OCI-M2 (cell line): ENCODE measurements around the gene HAGH.

Experiments used
- DNase-seq: peaks from one replicate; lab custom pipeline; 2025; ENCODE audit not compliant: unreplicated experiment; lab: John Stamatoyannopoulos, UW

The HAGH gene

DNA sequence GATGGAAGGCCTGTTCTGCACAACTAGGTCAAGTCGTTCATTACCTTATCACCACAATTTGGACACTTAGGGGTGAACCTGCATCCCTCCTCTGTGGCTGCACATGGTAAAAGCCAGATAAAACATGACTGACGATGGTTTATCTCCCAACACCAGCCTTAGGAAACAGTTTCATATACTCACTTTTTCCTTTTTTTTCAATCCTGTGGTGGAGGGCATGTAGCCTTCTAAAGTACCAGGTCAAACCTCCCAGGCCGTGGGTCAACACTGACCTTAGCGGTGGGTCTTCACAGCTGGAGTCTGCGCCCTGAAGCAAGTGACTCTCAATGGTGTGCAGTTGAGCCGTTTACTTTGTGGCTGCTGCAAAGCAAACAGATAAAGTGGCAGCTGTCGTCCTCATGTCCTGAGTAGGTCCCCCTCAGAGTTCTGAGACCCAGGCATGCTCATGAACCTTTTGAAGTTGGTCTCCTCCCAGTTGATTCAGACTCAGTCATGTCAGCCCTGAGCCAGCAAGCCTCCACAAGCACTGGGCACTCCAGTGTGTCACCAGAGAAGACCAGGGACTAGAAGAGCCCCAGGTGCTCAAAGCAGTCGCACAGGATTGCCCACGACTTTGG, 6.3 kb upstream of the HAGH start:
- DNase-seq: peak; percentile 42

DNA sequence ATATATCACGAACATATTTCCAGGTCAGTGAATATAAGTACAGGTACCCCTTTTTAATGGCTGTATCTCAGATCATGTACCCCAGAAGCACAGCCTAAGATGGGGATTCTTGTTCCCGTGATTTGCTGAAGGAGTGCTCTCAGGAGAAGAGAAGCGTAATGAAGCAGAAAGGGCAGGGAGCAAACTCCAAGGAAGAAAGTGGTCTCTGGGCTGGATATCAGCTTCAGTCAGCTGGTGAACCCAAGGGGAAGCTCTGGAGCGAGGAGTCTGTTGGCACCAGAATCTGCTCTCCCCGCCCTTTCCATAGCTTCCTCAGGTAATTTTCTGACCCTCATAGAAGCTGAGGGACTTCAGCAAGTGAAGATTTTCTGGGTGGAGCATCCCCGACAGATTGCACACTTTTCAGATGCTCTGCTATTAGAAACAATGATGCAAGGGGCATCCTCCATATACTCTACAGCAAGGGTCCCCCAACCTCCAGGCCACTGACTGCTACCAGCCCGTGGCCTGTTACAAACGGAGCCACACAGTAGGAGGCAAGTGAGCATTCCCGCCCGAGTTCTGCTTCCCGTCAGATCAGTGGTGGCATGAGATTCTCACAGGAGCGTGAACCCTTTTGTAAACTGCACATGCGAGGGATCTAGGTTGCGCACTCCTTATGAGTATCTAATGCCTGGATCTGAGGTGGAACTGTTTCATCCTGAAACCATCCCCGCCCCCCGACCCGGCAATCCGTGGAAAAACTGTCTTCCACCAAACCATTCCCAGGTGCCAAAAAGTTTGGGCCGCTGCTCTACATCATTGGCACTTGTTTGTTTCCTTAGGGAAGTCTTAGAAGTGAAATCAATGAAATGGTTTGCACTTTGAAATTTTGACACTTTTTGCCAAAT, 4.8 kb upstream of the HAGH start:
- DNase-seq: no peak

DNA sequence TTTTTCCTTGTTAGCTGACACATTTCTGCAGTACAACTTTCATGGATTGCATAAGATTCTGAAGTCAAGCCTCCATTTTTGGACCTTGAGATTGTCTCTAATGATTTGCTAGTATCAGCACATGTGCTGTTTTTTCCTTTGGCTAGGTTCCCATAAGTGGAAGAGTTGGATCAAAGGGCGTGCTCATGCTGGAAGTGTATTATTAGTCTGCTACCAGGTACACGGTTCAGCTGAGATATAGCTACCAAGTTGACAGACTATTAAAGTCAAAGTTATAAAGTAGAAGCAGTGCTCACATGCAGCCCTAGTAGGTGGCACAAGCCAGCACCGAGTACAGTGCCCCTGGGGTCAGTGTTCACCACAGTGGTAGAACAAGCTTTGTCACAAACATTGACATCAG, 3.6 kb upstream of the HAGH start:
- DNase-seq: no peak

DNA sequence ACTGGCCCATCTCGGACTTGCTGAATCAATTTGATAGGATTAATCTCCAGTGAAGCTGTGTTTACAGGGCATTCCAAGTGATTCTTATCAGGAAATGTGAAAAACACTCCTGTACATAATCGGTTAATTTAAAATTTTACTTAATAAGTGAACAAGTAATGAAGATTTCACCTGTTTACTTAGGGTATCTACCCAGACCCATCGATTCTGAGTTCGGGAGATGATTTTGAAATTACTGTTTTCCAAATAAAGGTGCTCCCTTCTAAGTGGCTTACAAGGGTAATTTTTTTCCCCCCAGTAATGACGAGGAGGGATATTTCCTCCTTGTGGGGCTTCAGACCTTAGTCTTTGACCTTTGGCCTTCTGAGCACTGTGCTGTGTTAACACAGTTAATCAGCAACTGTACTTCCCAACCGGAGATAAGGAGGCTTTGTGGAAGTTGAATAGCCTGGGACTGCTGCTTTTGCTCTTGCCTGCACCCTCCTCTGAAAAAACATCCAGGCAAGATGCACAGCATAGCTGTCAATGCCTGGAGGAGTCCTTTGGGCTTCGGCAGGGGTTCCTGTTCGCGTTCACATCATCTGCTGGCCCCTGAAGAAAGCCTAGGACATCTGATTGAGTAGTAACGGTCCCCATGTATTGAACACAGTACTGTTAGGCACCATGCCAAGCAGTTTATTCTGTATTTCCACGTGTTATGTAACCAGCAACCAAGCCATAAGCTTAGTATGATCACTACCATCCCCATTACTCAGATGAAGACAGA, 2.2 kb upstream of the HAGH start:
- no peak for DNase-seq

DNA sequence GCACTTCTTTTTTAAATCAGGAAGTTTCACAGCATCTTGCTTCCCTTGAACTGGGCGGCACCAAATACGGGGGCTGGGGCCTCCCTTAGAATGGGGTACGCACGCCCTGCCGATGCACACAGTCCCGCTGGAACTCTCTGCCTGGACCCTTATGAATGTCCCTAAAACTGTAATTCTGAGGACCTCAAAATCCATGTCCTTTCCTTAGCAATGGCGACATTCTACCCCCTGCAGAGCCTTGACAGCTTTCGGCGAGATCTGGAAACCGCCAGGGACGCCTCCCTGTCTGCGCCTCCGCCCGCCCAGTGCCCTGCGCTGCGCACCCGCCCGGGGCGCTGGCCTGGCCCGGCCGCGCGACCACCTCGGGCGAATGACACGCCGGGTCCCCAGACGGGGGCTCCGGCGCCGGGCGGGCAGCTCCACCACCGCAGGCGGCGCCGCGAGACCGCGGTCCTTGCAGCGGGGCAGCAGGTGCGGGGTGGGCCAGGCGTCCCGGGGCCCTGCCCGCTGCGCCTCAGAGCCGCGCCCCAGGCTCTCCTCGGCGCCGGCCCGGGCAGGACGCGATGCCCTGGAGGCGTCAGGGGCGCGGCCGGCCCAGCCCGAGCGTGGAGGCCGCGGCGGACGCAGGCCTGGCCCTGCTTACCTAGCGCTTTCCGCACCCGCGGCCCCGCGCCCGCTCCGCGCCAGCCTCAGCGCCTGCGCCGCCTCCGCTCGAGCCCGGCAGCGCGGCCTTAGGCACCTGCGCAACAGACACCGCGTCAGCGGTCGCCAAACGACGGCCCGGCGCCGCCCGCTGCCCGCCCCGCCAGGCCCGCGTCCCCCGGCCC, 548 bp downstream of the HAGH start:
- DNase-seq: no peak

DNA sequence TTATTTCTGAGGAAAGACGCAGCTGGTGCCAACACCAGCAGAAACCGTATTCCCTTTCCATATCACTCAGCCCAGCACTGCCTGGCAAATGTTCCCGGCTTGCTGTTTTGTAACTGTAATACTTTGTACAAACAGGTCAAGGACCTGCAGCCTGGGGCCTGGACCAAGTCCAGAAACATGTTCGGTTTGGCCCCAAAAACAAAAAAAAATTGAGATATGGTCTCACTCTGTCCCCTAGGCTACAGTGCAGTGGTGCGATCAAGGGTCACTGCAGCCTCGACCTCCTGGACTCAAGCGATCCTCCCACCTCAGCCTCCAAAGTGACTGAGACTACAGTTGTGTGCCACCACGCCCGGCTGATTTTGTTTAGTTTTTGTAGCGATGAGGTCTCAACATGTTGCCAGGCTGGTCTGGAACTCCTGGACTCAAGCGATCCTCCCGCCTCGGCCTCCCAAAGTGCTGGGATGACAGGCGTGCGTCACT, 1.2 kb downstream of the HAGH start:
- no peak for DNase-seq

DNA sequence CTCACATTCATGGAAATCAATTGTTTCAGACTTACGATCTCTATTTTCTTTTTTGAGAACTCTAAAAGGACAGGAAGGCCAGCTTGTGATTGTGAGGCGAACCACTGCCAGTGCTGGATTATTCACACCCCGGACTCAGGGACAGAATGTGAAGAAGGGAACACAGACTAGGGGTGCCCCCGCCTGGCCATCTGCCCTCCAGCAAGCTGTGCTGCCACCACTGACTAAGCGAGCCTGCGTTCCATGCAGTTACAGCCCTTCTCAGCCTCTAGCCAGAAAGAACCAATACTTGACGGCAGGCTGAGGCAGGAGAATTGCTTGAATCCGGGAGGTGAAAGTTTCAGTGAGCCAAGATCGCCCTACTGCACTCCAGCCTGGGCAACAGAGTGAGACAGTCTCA, 2.8 kb downstream of the HAGH start:
- DNase-seq: no peak

DNA sequence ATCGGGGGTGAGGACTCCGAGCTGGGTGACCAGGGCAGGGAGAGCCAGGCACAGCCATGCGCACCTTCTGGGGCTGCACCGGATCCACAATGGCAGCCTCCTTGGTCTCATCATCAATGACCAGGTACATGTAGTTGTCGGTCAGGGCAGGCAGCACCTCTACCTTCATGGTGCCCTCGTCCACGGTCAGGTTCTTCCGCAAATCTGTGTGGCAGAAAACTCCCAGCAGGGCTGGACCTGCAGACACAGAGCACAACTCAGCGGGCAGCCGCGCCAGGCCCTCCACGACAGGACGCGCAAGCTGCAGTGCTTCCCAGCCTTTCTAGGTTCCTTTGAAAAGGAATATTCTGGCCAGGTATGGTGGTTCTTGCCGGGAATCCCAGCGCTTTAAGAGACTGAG, 3.8 kb downstream of the HAGH start:
- DNase-seq: no peak

DNA sequence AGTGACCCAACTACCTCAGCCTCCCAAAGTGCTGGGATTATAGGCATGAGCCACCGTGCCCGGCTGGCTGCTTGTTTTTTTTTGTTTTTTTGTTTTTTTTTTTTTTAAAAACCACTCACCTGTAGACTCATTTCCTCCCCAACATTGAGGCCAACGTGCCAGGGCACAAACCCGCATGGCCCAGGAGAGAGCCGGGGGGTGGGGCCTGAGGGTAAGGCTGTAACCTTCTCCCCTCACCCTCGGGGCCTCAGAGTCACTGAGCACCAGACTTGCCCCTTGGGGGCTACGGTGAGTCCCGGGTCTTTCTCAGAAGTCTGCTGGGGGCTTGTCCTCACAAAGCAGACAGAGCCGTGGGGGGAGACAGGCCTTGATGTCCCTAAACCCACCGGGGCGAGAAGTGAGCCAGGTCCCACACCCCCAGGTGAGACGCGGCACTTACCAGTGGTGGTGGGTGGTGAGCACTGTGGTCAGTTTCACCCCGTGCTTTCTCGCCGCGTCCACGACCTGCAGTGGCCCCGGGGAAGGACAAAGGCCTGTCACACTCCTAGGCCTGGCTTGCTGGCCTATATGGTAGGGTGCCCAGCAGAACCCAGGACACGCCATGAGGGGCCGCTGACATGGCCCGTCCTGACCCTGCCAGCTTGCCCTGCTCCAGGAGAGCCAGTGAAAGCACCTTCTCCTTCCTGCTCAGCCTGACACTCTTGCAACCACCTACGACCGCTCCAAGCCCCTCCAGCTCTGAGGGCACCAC, 4.6 kb downstream of the HAGH start:
- DNase-seq: no peak

DNA sequence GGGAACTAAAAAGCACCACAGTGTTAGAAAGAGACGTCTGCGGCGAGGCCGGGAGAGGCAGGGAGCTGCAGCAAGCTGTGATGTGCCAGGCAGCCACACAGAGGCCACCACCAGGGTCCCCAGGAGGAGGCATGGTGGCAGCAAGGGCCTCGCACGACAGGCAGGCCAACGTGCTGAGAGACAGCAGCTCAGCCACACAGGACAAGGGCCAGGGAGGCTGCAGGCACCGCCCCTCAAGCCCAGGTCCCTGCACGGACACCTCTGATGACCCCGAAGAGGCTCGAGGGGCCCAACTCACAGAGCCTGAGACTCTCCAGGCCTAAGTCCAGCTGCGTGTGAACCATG, 5.7 kb downstream of the HAGH start:
- DNase-seq: no peak

DNA sequence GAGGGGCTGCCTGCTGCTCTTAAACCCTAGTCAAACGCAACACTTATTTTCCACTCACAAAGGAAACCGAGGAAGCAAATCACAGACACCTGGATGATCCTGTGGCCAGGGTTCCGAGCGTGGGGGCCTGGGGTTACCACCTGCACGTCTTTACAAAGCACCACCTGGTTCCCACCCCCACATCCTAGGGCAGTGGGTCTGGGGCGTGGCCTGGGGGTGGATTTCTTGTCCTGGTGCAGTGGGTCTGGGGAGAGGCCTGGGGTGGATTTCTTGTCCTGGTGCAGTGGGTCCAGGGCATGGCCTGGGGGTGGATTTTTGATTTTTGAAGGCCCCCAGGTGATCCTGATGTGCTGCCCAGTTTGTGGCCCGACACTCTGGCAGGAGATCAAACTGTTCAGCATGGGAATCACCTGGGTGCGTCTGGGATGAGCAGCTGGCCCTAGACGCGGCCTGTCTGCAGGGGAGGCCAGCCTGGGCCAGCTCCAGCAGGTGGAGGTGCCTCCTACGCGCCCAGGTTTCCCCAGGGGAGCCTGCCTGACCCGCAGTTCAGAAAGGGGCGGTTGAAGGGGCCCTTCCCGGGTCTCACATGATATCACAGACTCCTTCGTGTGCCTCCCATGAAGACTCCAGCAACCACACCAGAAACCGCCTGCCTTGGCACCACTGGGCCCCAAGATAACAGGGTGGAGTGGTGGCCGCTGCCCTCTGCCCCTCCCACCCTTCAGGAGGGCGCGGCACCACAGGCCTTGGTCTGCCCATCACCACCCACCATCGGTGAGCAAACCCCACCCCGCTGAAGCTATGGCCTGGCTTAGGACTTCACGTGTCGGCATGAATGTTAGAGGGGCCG, 6.3 kb downstream of the HAGH start:
- DNase-seq: no peak

DNA sequence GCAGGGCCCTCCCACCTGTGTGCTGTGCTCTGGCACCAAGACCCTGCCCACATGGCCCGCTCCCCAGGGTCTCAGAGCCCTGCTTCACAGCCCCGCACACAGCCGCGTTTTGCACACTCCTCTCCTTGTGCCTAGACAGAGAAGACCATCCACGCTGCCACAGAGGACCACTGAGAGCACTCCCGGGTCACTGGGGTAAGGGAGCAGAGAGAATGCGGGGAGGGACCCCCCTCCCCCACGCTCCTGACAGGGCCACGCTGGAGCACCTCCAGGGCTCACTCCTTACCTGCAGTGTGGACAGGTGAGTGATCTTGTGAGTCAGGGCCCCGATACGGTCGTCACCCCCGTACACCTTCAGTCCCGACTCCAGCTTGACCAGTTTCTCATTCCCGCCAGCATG, 7.0 kb downstream of the HAGH start:
- no peak for DNase-seq

DNA sequence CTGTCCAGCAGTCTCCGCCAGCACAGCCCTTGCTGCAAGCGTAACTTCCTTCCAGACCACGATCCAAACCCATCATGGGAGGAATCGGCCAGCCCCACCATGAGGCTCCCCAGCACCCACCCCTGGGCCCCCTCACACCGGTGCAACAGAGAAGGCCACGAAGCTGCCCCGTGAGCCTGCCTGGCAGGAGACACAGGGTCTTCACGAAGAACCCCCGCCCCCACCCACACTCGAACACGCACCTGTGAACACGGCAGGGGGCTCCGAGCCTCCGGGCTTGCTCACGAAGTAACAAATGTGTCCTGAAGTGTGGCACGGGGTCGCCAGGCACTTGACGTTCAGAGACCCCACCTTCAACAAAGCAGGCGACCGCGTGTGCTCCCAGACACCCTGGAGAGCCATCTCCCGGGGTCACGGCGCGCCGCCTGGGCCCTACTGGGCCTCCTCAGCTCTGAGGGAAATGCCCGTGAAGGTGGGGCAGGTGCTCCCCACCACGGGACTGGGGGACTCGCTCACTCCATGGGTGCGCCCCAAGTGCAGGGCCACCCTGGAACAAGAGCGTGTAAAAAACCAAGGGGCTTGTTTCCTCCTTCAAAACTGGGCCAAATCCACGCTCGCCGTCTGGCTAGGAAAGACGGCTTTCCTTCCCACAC, 7.6 kb downstream of the HAGH start:
- DNase-seq: no peak

DNA sequence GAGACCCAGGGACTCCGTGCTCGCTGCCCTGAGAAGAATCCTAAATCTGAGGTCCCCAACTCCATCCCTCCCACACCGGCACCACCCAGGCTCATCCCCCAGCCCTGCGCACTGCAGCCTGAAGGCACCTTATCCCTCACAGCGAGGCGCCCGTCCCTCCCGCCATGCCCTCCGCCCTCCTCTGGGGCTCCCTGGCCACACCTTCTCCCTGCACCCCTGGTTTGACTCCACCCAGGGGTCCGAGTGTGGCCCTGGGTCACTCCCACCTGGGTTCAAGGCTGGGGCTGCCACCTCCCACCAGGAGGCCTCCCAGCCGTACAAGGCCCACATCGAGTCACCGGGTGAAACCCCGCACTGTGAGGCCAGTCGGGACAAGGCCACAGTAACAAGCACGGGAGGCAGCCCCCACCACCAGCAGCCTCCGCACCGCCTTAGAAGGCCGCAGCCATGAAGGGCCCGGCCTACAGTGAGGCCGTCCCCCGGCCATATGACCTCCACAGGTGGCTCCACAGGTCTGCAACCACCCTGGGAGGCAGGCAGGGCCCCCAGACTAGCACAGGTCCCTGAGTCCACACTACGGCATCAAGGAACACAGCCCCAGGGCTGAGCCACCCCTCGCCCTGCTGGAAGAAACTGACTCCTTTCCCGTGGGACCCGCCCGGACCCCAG, 8.3 kb downstream of the HAGH start:
- no peak for DNase-seq

DNA sequence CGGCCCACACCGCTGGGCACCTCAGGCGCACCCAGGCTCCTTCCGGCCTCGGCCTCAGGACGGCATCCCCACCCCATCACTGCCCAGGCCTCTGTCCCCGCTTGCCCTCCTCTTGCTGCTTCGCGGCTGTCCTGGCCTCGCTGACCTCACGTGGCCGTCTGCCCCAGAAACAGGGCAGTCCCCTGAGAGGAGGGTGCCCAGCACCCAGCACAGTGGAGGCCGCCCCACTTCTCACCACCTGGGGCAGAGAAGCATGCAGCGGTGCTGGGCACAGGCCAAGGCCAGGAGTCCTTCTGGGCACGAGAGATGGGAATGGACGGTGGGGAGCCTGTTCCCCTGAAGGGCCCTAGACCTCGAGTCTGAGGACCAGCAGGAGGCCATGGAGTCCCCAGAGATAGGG, 8.9 kb downstream of the HAGH start:
- no peak for DNase-seq

DNA sequence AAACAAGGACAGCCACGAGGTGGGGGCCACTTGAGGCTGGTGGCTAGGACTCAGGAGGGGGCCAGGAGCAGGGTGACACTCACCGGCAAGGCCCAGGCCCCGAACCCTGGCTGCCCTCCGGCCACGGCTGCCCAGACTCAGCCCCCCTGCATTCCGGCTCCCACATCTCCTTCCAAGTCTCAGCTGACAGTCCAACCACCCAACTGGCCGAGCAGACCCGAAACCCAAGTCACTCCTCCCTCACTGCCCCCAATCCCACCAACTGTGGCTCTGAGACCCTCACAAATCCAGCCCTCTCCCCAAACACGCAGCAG, 9.4 kb downstream of the HAGH start:
- no peak for DNase-seq

DNA sequence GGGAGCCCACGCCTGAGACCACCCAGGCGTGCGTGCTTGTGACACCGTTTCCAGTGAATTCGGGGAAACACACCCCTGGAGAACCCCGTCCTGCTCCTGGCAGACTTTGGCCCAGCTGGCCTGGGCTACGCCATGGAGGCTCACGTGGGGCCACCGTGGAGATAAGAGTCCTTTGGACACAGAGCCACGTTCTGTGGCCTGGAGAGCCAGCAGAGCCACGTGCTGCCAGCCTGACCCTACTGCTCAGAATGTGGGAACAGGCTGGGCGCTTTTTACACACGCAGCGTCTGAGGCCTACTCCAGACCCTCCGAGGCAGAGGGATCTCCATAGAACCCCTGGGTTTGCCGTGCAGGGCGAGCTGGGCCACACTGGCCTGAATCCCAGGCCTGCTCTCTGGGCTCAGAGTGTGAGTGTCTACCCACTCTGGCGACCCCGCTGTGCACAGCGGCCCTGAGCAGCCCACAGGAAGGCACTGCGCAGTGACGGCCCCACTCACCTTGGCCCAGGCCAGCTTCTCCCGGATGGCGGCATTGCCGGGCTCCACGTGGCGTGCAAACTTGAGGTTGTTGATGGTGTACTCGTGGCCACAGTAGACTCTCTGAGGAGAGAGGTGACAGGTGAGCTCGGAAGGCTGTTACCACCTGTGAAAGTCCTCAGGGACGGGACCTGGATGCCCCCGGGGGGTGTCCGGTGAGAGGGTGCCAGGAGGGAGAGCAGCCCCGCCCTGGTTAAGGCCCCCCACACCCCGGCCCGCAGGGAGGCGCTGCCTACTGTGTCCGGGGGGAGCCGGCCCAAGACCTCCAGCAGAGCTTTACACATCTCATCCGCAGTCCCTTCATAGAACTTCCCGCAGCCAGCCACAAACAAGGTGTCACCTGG, 10.0 kb downstream of the HAGH start:
- no peak for DNase-seq

DNA sequence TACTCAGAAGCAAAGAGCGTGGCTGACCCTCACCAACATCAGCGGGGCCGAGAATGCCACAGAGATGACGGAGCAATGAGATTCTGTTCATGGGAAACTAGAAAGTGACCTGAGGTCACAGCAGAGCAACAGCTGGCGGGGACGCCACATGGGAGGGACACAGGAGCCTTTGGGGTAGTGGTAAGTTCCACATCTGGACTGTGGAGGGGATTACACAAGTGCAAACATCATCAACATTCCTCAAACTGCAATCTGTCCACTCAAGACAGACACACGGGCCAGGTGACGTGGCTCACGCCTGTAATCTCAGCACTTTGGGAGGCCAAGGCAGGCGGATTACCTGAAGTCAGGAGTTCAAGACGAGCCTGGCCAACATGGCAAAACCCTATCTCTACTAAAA, 11.2 kb downstream of the HAGH start:
- no peak for DNase-seq
